Ascending aorta (tissue), 2 donors: Measurements from ENCODE around the gene ANKRD10. TPM values are rescaled to one million over a fixed set of nuclear protein-coding genes. Genes with fewer than 3 reads are reported as not detected.

Experiments
- DNase-seq, 2 donors: peaks; one replicate each; pipeline ENCODE4 v3.0.0-alpha.2; 2019; ENCODE audit warnings: low spot score in 2 of 2
- H3K27ac ChIP-seq, 2 donors: fragments of 200-600 bp; sonication (generic); one replicate each; pipeline ENCODE4 v1.5.1; 2016 to 2017; ENCODE audit warnings: mild to moderate bottlenecking in 1 of 2
- H3K27me3 ChIP-seq: fragments of 200-600 bp; sonication (generic); one replicate; pipeline ENCODE4 v1.5.1; 2017
- H3K36me3 ChIP-seq, 2 donors: fragments of 200-600 bp; sonication (generic); one replicate each; pipeline ENCODE4 v1.5.1; 2016
- H3K4me1 ChIP-seq, 2 donors: fragments of 200-600 bp; sonication (generic); one replicate each; pipeline ENCODE4 v1.5.1; 2016 to 2017; ENCODE audit warnings: mild to moderate bottlenecking in 1 of 2
- H3K4me3 ChIP-seq, 2 donors: fragments of 200-600 bp; sonication (generic); one replicate each; pipeline ENCODE4 v1.5.1; 2016 to 2017; ENCODE audit warnings: mild to moderate bottlenecking in 1 of 2
- H3K9me3 ChIP-seq, 2 donors: fragments of 200-600 bp; sonication (generic); one replicate each; pipeline ENCODE4 v1.5.1; 2016
- intact Hi-C: fragments of 100-400 bp; cut with DNase I; formaldehyde crosslinking; loops from one replicate; pipeline ENCODE4 v1.15.1; 2023
- total RNA-seq: library from RNA; depleted of rRNA; stranded (reverse); fragments of >200 nt; gene quantifications from one replicate; pipeline ENCODE4 v1.1.0, GENCODE V29; 2016
- TF ChIP-seq, protein P1 (sequence below), 3 experiments: fragments of 200-600 bp in 2 of 3; fragments of 450-650 bp in 1 of 3; sonication (generic) in 2 of 3; IDR thresholded peaks; one replicate each; pipeline ENCODE4 v1.5.1; 2016 to 2019; ENCODE audit warnings: antibody characterized with exemption in 3 of 3, mild to moderate bottlenecking in 1 of 3, moderate library complexity in 1 of 3

The ANKRD10 gene
- total RNA-seq, 1 donor from 2014 or later, result 100 TPM

DNA sequence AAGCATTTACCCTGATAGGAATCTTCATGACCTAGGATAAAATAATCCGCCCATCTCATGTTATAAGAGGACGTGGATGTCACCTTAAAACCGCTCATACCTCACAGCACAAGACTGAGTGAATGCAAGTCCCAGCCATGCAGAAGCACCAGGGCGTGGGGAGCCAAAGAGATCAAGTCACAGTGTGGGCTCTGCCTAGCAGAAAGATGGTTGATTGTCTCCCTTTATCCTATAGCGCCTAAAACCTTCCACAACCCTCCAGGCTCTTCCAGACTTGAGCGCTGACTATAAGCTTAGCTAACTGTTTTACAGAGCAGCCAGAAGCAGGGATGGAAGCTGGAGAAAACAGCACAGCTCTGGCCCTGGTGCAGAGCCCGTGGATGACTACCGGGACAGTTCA lies 6.8 kb upstream of the ANKRD10 start:
- TF ChIP-seq, protein P1, sequence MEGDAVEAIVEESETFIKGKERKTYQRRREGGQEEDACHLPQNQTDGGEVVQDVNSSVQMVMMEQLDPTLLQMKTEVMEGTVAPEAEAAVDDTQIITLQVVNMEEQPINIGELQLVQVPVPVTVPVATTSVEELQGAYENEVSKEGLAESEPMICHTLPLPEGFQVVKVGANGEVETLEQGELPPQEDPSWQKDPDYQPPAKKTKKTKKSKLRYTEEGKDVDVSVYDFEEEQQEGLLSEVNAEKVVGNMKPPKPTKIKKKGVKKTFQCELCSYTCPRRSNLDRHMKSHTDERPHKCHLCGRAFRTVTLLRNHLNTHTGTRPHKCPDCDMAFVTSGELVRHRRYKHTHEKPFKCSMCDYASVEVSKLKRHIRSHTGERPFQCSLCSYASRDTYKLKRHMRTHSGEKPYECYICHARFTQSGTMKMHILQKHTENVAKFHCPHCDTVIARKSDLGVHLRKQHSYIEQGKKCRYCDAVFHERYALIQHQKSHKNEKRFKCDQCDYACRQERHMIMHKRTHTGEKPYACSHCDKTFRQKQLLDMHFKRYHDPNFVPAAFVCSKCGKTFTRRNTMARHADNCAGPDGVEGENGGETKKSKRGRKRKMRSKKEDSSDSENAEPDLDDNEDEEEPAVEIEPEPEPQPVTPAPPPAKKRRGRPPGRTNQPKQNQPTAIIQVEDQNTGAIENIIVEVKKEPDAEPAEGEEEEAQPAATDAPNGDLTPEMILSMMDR (IDR thresholded peaks at IDR 0.05), result no peak
- Histone ChIP-seq H3K27ac (no peak overlapping the region), H3K4me3 (no peak overlapping the region), H3K36me3 (no peaks in the 10 kb centered on the region), H3K9me3 (no peaks in the 10 kb centered on the region), H3K27me3 (no peaks in the 10 kb centered on the region), H3K4me1 (no peaks in the 10 kb centered on the region)
- intact Hi-C loops, result no loop called here
- no peak for DNase-seq

DNA sequence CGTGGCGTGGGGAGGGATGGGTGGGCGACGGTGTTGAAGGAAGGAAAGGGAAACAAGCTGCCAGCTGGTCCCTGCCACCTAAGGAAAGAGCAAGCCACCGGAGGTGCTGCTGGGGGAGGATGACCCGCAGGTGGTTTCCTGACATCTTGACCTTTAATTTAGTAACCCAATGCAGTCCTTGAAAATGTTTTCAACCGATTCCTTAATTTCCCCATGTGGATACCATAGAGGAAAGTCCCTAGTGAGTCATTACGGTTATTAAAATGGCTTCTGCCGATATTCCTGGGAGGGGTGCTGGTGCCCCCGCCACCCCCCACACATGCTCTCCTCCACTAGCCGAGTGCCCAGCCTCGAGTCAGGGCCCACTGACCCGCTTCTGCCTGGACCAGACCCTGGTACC lies 6.3 kb upstream of the ANKRD10 start:
- intact Hi-C loops, result no loop called here
- Histone ChIP-seq H3K27ac (no peak overlapping the region), H3K36me3 (no peaks in the 10 kb centered on the region), H3K9me3 (no peaks in the 10 kb centered on the region), H3K27me3 (no peaks in the 10 kb centered on the region), H3K4me1 (no peaks in the 10 kb centered on the region), H3K4me3 (no peak overlapping the region)
- TF ChIP-seq, protein P1 (IDR thresholded peaks at IDR 0.05), result no peak
- no peak for DNase-seq

DNA sequence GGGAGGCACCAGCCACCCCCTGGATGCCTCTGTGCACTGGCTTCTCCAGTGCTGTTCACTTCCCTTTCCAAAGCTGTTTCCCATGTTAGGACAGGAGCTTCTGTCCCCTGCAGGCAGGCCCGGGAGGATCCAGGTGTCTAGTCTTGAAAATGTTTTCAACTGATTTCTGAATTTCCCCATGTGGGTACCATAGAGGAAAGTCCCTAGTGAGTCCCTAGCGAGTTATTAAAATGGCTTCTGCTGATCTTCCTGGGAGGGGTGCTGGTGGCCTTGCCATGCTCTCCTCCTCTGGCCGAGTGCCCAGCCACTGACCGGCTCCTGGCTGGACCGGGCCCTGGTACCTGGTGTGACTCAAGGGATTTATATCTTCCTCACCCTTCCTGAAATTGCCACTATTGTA lies 5.2 kb upstream of the ANKRD10 start:
- intact Hi-C loops, result no loop called here
- Histone ChIP-seq H3K4me3 (no peak overlapping the region), H3K36me3 (no peaks in the 10 kb centered on the region), H3K4me1 (no peaks in the 10 kb centered on the region), H3K9me3 (no peaks in the 10 kb centered on the region), H3K27ac (no peak overlapping the region), H3K27me3 (no peaks in the 10 kb centered on the region)
- no peak for DNase-seq
- TF ChIP-seq, protein P1 (IDR thresholded peaks at IDR 0.05), result no peak

DNA sequence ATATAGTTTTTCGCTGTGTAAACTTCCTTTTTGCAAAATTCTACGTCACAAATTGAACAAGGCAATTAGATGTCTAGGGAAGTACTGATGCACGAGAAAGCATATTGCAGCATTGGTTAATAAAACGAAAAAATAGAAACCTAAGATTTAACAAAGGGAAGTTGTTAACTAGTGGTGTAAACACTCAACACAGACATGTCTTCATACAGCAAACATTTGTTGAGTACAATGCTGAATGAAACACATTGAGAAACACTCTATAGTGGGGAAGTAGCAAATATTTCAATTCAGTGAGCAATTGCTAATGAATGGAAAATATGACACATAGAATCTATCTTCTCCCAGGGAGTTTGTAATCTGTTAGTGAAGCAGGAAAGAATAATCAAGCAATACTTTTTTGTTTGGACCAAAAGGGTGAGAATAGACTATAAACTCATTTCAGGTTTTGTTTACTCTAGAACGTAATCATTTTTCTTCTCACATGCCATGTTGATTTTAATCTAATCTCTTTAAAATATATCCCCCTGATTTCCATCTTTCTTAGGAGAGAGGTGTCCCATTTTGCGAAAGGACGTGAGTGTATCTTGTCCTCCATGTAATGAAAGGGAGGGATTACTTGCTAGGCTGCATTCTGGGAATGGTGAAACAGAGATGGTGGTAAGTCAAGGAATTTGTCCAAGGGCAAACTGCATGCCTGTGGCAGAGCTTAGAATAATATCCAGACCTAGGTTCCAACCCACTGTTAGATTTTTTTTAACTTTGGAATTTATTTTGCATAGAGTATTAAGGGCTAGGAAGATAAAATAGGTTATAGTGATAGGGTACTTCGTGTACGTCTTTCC lies 1.7 kb upstream of the ANKRD10 start:
- H3K4me1 ChIP-seq, result peaks cover 12 to 18% of the 10 kb centered on the region in 2 donors
- H3K27ac ChIP-seq, result peak overlapping the region; percentile 99 to 100
- no peaks in the 10 kb centered on the region for H3K36me3 ChIP-seq
- intact Hi-C loops, result loop anchor here (1.0 to 10.0 kb wide), 4 partner anchors 90 to 368 kb away; no protein-coding TSS in a partner anchor
- TF ChIP-seq, protein P1 (IDR thresholded peaks at IDR 0.05), result no peak
- no peaks in the 10 kb centered on the region for H3K27me3 ChIP-seq
- H3K9me3 ChIP-seq, result no peaks in the 10 kb centered on the region
- no peak for DNase-seq
- H3K4me3 ChIP-seq, result peak overlapping the region; percentile 90 to 92

DNA sequence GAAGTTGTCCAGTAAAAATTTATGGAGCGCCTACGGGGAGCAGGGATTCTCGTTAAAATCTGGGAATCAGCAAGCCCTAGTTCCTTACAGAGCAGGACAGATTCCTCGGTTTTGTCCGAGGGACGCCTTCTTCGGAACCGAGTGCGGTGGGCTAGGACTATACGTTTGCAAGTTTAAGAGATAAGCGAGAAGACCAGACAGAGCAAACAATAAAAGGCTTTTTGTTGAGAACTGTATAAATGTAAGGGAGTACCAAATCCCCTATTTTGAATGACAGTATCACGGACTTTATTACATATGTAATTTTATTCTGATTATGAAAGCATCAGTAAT lies 971 bp upstream of the ANKRD10 start:
- peaks cover 12 to 24% of the 10 kb centered on the region in 2 donors for H3K4me1 ChIP-seq
- peak overlapping the region; percentile 99 to 100 for H3K27ac ChIP-seq
- H3K9me3 ChIP-seq, result no peaks in the 10 kb centered on the region
- TF ChIP-seq, protein P1 (IDR thresholded peaks at IDR 0.05), result no peak
- no peak for DNase-seq
- peak overlapping the region; percentile 90 to 92 for H3K4me3 ChIP-seq
- H3K36me3 ChIP-seq, result no peaks in the 10 kb centered on the region
- no peaks in the 10 kb centered on the region for H3K27me3 ChIP-seq
- intact Hi-C loops, result loop anchor here (1.0 to 10.0 kb wide), 10 partner anchors 39 to 369 kb away; partner anchors contain the start of gene ARHGEF7
